ENCODE measurements around the gene SFXN2. TPM values are rescaled to one million over a fixed set of nuclear protein-coding genes. Genes with fewer than 3 reads are reported as not detected.
"Not testable (repeated sequence)": the region's sequence is repeated elsewhere in the genome, so short reads cannot be mapped to it uniquely, and the experiment has no call there.

SFXN2 gene
- total RNA-seq, 1 experiment from 2014 or later = 2.3 TPM

GRCh38 chr10:102712843-102713538, 1.4 kb upstream of the SFXN2 start:
- DNase-seq (ENCODE audit: low read depth, low spot score) = no peak

GRCh38 chr10:102713539-102713813, 960 bp upstream of the SFXN2 start:
- in situ Hi-C loops (cut with HindIII; ENCODE audit: low pct_unique_long_range_greater_than_20kb, low sequenced_read_pairs) = no loop called here
- no peak for DNase-seq (ENCODE audit: low read depth, low spot score)

More at GRCh38 chr10:102712843-102713538, 1.4 kb upstream of the SFXN2 start:
- in situ Hi-C loops (cut with HindIII; ENCODE audit: low pct_unique_long_range_greater_than_20kb, low sequenced_read_pairs) = no loop called here

GRCh38 chr10:102713814-102714620, 419 bp upstream of the SFXN2 start, which contains the start of gene ARL3:
TSS of gene ARL3 (minus strand) at chr10:102714397. CDS start at chr10:102714275, 122 bp downstream.
- DNase-seq (ENCODE audit: low read depth, low spot score) = peak; percentile 96
- in situ Hi-C loops (cut with HindIII; ENCODE audit: low pct_unique_long_range_greater_than_20kb, low sequenced_read_pairs) = no loop called here

- in situ Hi-C loops (cut with HindIII; ENCODE audit: low pct_unique_long_range_greater_than_20kb, low sequenced_read_pairs) = no loop called here
- no peak for DNase-seq (ENCODE audit: low read depth, low spot score)
Measured at GRCh38 chr10:102715880-102716279, 1.4 kb downstream of the SFXN2 start.

- in situ Hi-C loops (cut with HindIII; ENCODE audit: low pct_unique_long_range_greater_than_20kb, low sequenced_read_pairs); DNase-seq (ENCODE audit: low read depth, low spot score): not testable (repeated sequence)
Measured at GRCh38 chr10:102716900-102717565, 2.6 kb downstream of the SFXN2 start.

- in situ Hi-C loops (cut with HindIII; ENCODE audit: low pct_unique_long_range_greater_than_20kb, low sequenced_read_pairs) = no loop called here
- no peak for DNase-seq (ENCODE audit: low read depth, low spot score)
Measured at GRCh38 chr10:102718220-102718619, 3.8 kb downstream of the SFXN2 start.

GRCh38 chr10:102720337-102720736, 5.9 kb downstream of the SFXN2 start:
- in situ Hi-C loops (cut with HindIII; ENCODE audit: low pct_unique_long_range_greater_than_20kb, low sequenced_read_pairs) = no loop called here
- DNase-seq (ENCODE audit: low read depth, low spot score) = no peak

- in situ Hi-C loops (cut with HindIII; ENCODE audit: low pct_unique_long_range_greater_than_20kb, low sequenced_read_pairs) = no loop called here
- no peak for DNase-seq (ENCODE audit: low read depth, low spot score)
Measured at GRCh38 chr10:102720775-102721301, 6.4 kb downstream of the SFXN2 start.

GRCh38 chr10:102721954-102722353, 7.5 kb downstream of the SFXN2 start:
- no peak for DNase-seq (ENCODE audit: low read depth, low spot score)
- in situ Hi-C loops (cut with HindIII; ENCODE audit: low pct_unique_long_range_greater_than_20kb, low sequenced_read_pairs) = no loop called here

- in situ Hi-C loops (cut with HindIII; ENCODE audit: low pct_unique_long_range_greater_than_20kb, low sequenced_read_pairs) = no loop called here
Measured at GRCh38 chr10:102723989-102724388, 9.6 kb downstream of the SFXN2 start.

GRCh38 chr10:102726274-102726673, 11.8 kb downstream of the SFXN2 start:
- in situ Hi-C loops (cut with HindIII; ENCODE audit: low pct_unique_long_range_greater_than_20kb, low sequenced_read_pairs) = no loop called here
- no peak for DNase-seq (ENCODE audit: low read depth, low spot score)

More at GRCh38 chr10:102723989-102724388, 9.6 kb downstream of the SFXN2 start:
- DNase-seq (ENCODE audit: low read depth, low spot score) = no peak

- in situ Hi-C loops (cut with HindIII; ENCODE audit: low pct_unique_long_range_greater_than_20kb, low sequenced_read_pairs) = no loop called here
- no peak for DNase-seq (ENCODE audit: low read depth, low spot score)
Measured at GRCh38 chr10:102727037-102727818, 12.8 kb downstream of the SFXN2 start.

- in situ Hi-C loops (cut with HindIII; ENCODE audit: low pct_unique_long_range_greater_than_20kb, low sequenced_read_pairs) = no loop called here
- peak; percentile 73 for DNase-seq (ENCODE audit: low read depth, low spot score)
Measured at GRCh38 chr10:102729029-102730026, 14.9 kb downstream of the SFXN2 start.

GRCh38 chr10:102731222-102731800, 16.9 kb downstream of the SFXN2 start:
- DNase-seq (ENCODE audit: low read depth, low spot score) = no peak
- in situ Hi-C loops (cut with HindIII; ENCODE audit: low pct_unique_long_range_greater_than_20kb, low sequenced_read_pairs) = no loop called here

- in situ Hi-C loops (cut with HindIII; ENCODE audit: low pct_unique_long_range_greater_than_20kb, low sequenced_read_pairs) = no loop called here
- no peak for DNase-seq (ENCODE audit: low read depth, low spot score)
Measured at GRCh38 chr10:102732661-102733060, 18.2 kb downstream of the SFXN2 start.

GRCh38 chr10:102735065-102735562, 20.7 kb downstream of the SFXN2 start:
- in situ Hi-C loops (cut with HindIII; ENCODE audit: low pct_unique_long_range_greater_than_20kb, low sequenced_read_pairs) = no loop called here

More at GRCh38 chr10:102735065-102735562, 20.7 kb downstream of the SFXN2 start:
- peak; percentile 59 for DNase-seq (ENCODE audit: low read depth, low spot score)
